Erythroblast (primary cell): ENCODE data around the gene FNDC3B.

ENCODE experiments used
- GATA1 ChIP-seq: IDR thresholded peaks from 2 replicates; pipeline ENCODE4 v1.6.1; 2011; ENCODE audit warnings: low read depth, mild to moderate bottlenecking, control low read depth, low read length, moderate library complexity
- POLR2A ChIP-seq: IDR thresholded peaks from 2 replicates; pipeline ENCODE4 v1.6.1; 2011; ENCODE audit warnings: mild to moderate bottlenecking, low read length

- TF ChIP-seq POLR2A = no peak
- TF ChIP-seq GATA1 = no peak
Observed at GRCh38 chr3:172174513-172175253, 135.3 kb downstream of the FNDC3B start.
